ENCODE data around the gene ARID1B.

Gene ARID1B

DNA sequence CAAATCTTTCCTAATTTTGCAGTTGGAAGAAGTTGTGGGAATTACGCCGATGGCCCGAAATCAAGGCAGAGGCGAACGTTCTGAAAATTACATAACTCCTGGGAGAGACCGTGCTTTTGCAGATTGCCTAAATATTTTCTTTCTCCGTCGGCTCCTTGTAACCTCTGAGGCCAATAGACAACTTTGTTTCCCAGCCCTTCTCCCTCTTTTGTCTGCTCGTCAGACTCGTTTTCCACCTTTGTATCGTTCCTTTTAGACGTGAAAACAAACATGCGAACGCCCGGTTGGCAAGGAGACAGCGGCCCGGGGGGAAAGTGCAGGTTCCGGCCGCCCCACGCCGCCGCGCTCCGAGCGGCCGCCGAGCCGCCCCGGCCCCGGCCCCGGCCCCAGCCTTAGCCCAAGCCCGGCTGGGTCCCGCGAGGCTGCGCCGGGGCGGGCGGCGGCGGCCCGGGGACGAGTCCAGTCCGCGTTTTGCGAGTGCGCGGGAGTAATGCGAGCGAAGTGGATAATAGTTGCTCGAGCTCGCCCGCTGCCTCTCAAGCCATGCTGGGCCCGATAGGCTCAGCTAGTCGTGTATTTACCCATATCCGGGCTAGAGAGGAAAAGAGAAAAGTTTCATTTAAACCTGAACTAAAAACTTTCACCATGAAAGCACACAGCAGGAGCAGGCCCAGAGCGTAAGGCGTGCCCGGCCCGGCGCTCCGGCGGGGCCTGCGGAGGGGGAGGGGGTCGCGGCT lies at the start of gene ARID1B (continued):
- TF ChIP-seq, protein P1, sequence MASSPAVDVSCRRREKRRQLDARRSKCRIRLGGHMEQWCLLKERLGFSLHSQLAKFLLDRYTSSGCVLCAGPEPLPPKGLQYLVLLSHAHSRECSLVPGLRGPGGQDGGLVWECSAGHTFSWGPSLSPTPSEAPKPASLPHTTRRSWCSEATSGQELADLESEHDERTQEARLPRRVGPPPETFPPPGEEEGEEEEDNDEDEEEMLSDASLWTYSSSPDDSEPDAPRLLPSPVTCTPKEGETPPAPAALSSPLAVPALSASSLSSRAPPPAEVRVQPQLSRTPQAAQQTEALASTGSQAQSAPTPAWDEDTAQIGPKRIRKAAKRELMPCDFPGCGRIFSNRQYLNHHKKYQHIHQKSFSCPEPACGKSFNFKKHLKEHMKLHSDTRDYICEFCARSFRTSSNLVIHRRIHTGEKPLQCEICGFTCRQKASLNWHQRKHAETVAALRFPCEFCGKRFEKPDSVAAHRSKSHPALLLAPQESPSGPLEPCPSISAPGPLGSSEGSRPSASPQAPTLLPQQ (tag by site-specific recombination; IDR thresholded peaks at IDR 0.05), result peak; percentile 64; the same call in 1 of the 2 replicates
- TF ChIP-seq KLF8 (tag by site-specific recombination; IDR thresholded peaks at IDR 0.05) (peak; percentile 87), ZBTB8A (tag by site-specific recombination; IDR thresholded peaks at IDR 0.05) (peak; percentile 90), ZNF76 (tag by site-specific recombination; IDR thresholded peaks at IDR 0.05; ENCODE audit: borderline replicate concordance, low read depth) (peak; percentile 77), ZNF354C (tag by site-specific recombination; IDR thresholded peaks at IDR 0.05; ENCODE audit: borderline replicate concordance, low read depth) (no peak), ZXDB (tag by site-specific recombination; IDR thresholded peaks at IDR 0.05) (peak; percentile 30; the same call in 1 of the 2 replicates), ZNF660 (tag by site-specific recombination; IDR thresholded peaks at IDR 0.05) (peak; percentile 89), ZNF623 (tag by site-specific recombination; IDR thresholded peaks at IDR 0.05) (0 out of 2 replicates have a peak, but pooled peaks have one; percentile 9), ZSCAN30 (tag by site-specific recombination; IDR thresholded peaks at IDR 0.05) (peak; percentile 90), FEZF1 (tag by site-specific recombination; IDR thresholded peaks at IDR 0.05) (no peak), ZNF19 (tag by site-specific recombination; IDR thresholded peaks at IDR 0.05; ENCODE audit: low read depth) (no peak), ZNF677 (tag by site-specific recombination; IDR thresholded peaks at IDR 0.05) (no peak), ZNF600 (tag by site-specific recombination; IDR thresholded peaks at IDR 0.05) (0 out of 2 replicates have a peak, but pooled peaks have one; percentile 10), SP2 (tag by site-specific recombination; IDR thresholded peaks at IDR 0.05) (0 out of 2 replicates have a peak, but pooled peaks have one; percentile 10), GFI1B (tag by site-specific recombination; IDR thresholded peaks at IDR 0.05) (no peak), ZBTB17 (tag by site-specific recombination; IDR thresholded peaks at IDR 0.05) (peak; percentile 57), ZNF214 (tag by site-specific recombination; IDR thresholded peaks at IDR 0.05; ENCODE audit: borderline replicate concordance) (no peak), ZNF341 (tag by site-specific recombination; IDR thresholded peaks at IDR 0.05; ENCODE audit: low read depth) (no peak; the same call in 1 of the 2 replicates)
- TF ChIP-seq, protein P2, sequence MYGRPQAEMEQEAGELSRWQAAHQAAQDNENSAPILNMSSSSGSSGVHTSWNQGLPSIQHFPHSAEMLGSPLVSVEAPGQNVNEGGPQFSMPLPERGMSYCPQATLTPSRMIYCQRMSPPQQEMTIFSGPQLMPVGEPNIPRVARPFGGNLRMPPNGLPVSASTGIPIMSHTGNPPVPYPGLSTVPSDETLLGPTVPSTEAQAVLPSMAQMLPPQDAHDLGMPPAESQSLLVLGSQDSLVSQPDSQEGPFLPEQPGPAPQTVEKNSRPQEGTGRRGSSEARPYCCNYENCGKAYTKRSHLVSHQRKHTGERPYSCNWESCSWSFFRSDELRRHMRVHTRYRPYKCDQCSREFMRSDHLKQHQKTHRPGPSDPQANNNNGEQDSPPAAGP (tag by site-specific recombination; IDR thresholded peaks at IDR 0.05), result peak; percentile 58; the same call in 1 of the 2 replicates
- TF ChIP-seq, protein P3, sequence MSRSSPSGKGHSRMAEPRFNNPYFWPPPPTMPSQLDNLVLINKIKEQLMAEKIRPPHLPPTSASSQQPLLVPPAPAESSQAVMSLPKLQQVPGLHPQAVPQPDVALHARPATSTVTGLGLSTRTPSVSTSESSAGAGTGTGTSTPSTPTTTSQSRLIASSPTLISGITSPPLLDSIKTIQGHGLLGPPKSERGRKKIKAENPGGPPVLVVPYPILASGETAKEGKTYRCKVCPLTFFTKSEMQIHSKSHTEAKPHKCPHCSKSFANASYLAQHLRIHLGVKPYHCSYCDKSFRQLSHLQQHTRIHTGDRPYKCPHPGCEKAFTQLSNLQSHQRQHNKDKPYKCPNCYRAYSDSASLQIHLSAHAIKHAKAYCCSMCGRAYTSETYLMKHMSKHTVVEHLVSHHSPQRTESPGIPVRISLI (tag by site-specific recombination; IDR thresholded peaks at IDR 0.05), result no peak
- TF ChIP-seq, protein P4, sequence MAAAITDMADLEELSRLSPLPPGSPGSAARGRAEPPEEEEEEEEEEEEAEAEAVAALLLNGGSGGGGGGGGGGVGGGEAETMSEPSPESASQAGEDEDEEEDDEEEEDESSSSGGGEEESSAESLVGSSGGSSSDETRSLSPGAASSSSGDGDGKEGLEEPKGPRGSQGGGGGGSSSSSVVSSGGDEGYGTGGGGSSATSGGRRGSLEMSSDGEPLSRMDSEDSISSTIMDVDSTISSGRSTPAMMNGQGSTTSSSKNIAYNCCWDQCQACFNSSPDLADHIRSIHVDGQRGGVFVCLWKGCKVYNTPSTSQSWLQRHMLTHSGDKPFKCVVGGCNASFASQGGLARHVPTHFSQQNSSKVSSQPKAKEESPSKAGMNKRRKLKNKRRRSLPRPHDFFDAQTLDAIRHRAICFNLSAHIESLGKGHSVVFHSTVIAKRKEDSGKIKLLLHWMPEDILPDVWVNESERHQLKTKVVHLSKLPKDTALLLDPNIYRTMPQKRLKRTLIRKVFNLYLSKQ (tag by site-specific recombination; IDR thresholded peaks at IDR 0.05; ENCODE audit: borderline replicate concordance), result no peak
- TF ChIP-seq, protein P5, sequence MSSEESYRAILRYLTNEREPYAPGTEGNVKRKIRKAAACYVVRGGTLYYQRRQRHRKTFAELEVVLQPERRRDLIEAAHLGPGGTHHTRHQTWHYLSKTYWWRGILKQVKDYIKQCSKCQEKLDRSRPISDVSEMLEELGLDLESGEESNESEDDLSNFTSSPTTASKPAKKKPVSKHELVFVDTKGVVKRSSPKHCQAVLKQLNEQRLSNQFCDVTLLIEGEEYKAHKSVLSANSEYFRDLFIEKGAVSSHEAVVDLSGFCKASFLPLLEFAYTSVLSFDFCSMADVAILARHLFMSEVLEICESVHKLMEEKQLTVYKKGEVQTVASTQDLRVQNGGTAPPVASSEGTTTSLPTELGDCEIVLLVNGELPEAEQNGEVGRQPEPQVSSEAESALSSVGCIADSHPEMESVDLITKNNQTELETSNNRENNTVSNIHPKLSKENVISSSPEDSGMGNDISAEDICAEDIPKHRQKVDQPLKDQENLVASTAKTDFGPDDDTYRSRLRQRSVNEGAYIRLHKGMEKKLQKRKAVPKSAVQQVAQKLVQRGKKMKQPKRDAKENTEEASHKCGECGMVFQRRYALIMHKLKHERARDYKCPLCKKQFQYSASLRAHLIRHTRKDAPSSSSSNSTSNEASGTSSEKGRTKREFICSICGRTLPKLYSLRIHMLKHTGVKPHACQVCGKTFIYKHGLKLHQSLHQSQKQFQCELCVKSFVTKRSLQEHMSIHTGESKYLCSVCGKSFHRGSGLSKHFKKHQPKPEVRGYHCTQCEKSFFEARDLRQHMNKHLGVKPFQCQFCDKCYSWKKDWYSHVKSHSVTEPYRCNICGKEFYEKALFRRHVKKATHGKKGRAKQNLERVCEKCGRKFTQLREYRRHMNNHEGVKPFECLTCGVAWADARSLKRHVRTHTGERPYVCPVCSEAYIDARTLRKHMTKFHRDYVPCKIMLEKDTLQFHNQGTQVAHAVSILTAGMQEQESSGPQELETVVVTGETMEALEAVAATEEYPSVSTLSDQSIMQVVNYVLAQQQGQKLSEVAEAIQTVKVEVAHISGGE (tag by site-specific recombination; conservative IDR thresholded peaks at IDR 0.05; ENCODE audit: low read depth), result peak; percentile 45
- TF ChIP-seq, protein P6, sequence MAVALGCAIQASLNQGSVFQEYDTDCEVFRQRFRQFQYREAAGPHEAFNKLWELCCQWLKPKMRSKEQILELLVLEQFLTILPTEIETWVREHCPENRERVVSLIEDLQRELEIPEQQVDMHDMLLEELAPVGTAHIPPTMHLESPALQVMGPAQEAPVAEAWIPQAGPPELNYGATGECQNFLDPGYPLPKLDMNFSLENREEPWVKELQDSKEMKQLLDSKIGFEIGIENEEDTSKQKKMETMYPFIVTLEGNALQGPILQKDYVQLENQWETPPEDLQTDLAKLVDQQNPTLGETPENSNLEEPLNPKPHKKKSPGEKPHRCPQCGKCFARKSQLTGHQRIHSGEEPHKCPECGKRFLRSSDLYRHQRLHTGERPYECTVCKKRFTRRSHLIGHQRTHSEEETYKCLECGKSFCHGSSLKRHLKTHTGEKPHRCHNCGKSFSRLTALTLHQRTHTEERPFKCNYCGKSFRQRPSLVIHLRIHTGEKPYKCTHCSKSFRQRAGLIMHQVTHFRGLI (tag by site-specific recombination; IDR thresholded peaks at IDR 0.05), result peak; percentile 32; the same call in 1 of the 2 replicates
- TF ChIP-seq, protein P7, sequence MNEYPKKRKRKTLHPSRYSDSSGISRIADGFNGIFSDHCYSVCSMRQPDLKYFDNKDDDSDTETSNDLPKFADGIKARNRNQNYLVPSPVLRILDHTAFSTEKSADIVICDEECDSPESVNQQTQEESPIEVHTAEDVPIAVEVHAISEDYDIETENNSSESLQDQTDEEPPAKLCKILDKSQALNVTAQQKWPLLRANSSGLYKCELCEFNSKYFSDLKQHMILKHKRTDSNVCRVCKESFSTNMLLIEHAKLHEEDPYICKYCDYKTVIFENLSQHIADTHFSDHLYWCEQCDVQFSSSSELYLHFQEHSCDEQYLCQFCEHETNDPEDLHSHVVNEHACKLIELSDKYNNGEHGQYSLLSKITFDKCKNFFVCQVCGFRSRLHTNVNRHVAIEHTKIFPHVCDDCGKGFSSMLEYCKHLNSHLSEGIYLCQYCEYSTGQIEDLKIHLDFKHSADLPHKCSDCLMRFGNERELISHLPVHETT (tag by site-specific recombination; IDR thresholded peaks at IDR 0.05), result no peak
- TF ChIP-seq, protein P8, sequence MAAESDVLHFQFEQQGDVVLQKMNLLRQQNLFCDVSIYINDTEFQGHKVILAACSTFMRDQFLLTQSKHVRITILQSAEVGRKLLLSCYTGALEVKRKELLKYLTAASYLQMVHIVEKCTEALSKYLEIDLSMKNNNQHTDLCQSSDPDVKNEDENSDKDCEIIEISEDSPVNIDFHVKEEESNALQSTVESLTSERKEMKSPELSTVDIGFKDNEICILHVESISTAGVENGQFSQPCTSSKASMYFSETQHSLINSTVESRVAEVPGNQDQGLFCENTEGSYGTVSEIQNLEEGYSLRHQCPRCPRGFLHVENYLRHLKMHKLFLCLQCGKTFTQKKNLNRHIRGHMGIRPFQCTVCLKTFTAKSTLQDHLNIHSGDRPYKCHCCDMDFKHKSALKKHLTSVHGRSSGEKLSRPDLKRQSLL (tag by site-specific recombination; IDR thresholded peaks at IDR 0.05), result no peak

Data from HEK293 (cell line).